Stimulated activated CD8-positive, alpha-beta memory T cell treated with anti-CD3 and anti-CD28 coated beads, Interleukin-7, amount 100 ng/mL, for 4 hours (primary cell): ENCODE data around the gene CTNNB1.
A peak's percentile ranks its signal among the peaks of the same experiment; 100 is the strongest.

ENCODE experiments used
- DNase-seq, 2 donors: peaks; one replicate each; pipeline ENCODE4 v3.0.0-alpha.2; 2020; ENCODE audit warnings: low read depth in 2 of 2

Gene CTNNB1

DNA sequence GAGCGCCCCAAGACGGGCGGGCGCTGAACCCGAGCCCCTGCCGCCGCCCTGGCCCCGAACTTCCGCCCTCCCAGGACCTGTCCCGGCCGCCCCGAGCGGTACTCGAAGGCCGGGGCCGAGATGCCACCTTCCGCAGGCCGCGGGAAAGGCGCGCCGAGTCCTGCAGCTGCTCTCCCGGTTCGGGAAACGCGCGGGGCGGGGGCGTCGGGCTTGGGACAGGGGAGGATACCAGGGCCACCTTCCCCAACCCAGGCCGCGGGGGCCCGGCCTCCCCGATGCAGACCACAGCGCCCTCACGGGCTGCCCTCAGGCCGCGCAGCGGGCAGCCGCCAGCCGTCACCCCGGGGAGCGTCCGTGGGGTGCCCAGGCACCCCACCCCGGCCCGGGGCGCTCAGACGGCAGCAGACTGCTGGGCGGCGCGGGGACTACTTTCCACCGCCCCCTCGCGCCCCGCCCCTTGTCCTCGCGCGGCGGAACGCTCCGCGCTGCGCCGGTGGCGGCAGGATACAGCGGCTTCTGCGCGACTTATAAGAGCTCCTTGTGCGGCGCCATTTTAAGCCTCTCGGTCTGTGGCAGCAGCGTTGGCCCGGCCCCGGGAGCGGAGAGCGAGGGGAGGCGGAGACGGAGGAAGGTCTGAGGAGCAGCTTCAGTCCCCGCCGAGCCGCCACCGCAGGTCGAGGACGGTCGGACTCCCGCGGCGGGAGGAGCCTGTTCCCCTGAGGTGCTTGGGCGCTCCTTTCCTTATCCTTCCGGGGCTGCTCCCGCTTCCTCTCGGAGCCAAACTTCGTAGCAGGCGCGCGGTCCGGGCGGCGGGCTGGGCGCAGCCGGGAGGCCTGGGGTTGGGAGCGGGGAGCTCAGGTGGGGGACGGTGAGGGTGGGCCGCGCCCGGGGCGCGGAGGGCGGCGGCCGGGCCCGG lies at the start of gene CTNNB1:
CTNNB1 (plus strand) TSS at position 556 of the 916 bp plus-strand sequence. CDS start 24,564 bp downstream, outside the sequence.
- peak; percentile 77 to 84 for DNase-seq

DNA sequence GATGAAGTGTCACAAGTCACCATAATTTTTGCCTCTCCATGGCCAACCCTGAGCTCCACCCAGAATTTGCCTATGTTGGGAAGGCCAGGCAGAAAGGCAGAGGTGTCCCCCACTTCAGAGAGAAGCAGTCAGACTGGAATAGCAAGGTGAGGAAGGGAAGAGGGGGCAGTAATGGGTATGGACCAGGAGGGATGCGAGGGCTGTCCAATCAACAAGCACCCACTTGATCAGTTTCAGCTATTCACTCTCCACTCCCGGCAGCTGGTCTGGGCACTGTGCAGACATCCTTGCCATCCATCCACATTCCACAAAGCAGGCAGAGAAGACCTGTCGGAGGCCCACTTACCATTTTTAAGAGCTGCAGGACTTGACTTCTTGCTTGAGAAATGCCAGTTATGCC lies 43.5 kb upstream of the CTNNB1 start:
- DNase-seq: no peak

DNA sequence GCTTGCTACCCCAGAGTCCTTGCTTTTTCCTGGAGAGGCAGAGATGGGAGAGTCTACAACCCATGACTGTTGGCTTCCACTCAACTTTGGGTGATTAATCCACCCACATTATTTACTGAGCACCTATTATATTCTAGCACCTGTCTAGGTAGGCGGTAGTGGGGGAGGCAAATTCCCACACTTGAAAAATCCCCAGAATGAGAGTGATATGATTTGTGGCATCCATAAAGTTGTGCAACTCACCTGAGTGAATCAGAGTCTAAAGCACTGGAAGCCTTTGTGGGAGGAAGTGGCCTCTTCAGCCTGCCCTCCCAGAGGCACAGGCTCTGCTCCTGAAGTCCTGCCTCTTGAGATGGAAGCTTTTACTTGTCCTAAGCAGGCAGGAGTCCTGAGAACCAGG lies 40.4 kb upstream of the CTNNB1 start:
- DNase-seq: no peak

DNA sequence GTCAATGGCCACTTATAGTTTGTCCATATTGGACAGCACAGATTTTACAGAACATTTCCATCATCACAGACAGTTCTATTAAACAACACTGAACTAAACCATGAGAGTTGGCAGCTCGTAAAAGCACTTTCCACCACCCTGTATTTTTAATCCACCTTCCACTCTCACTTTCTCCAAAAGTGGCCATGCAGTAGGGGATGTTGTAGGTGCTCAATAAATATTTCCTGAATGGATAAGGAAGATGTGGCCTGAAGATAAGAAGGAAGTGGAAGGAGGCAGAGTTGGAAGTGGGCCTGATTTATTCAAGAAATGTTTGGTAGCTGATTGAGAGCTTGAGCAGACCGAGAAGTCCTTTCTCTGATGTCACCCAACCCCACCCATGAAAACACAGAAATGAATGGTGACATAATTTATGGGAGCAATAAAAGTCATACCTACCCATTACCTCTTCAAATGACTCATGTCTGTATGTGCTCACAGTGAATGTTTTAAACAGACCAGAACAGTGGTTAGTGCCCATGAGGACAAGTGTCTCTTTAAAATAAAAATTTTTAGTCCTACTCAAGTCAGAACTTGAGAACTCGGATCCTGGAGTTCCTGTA lies 39.6 kb upstream of the CTNNB1 start:
- DNase-seq: no peak

DNA sequence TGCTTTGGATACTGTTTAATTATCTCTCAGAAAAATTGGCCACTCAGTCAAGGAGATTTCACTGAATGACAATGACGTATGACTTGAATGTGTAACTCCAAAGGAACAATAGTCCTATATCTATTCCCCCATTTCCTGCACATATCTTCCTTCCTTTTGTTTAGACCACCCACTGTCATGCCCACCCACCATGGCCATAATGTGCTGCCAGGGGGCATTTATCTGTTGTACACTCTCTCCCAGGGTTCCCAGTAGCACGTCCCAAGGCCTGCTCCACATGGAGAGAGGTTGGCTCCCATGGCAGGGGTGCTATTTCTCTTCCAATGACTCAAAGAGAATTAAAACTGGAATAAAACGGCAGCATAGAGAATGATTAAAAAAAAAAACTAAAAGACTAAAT lies 36.8 kb upstream of the CTNNB1 start:
- DNase-seq: no peak

DNA sequence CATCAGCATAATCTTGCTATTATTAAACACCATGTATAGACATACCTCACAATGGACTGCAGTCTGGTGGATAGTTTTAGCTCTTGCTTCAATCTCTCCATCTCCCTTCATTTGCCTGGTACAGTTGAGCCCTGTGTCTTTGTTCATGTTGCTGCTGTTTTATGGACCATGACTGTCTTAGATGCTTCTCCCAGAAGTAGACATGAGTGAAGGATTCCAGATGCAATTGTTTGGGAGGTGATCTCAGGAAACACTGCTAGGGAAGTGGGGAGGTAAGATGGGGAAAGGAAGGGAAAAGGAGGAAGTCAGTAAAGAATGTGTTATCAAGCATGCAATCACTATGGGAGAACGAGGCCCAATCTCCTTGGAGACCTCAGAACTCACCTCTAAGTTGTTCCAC lies 36.3 kb upstream of the CTNNB1 start:
- no peak for DNase-seq

DNA sequence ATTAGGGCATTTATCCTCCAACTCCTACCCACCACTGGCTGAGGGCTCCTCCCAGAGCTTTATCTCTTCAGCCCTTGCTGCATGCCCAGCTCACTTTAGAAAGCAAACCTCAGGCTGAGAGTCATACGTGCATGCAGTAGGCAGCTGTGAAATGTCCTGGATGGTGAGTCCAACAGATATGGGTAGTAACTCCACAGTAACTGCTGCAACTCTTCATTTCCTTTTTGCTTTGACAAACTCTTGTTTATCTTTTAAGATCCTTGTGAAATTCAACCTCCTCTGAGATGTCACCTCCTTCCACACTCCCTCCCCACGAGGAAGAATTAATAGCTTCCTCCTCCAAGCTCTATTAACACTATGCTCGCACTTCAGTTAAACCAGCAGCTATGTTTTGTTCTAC lies 35.9 kb upstream of the CTNNB1 start:
- DNase-seq: no peak

DNA sequence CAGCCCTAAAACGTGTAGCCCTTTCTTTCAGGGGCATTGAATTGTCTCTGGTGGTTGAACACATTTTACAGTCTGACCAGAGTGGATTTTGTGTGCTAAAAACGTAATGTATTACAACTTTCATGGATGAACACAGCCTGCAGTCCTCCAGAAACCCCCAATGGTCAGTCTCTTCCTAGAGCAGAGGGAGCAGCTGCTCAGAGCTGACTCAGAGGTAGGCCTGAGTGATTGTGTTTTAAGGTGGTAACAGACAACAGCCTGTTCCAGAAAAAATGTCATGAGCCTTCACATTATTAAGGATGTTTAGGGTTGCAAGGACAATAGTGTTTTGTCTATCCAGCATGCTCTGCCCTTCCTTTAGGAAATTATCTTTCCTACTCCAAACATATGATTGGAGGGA lies 34.5 kb upstream of the CTNNB1 start:
- no peak for DNase-seq

DNA sequence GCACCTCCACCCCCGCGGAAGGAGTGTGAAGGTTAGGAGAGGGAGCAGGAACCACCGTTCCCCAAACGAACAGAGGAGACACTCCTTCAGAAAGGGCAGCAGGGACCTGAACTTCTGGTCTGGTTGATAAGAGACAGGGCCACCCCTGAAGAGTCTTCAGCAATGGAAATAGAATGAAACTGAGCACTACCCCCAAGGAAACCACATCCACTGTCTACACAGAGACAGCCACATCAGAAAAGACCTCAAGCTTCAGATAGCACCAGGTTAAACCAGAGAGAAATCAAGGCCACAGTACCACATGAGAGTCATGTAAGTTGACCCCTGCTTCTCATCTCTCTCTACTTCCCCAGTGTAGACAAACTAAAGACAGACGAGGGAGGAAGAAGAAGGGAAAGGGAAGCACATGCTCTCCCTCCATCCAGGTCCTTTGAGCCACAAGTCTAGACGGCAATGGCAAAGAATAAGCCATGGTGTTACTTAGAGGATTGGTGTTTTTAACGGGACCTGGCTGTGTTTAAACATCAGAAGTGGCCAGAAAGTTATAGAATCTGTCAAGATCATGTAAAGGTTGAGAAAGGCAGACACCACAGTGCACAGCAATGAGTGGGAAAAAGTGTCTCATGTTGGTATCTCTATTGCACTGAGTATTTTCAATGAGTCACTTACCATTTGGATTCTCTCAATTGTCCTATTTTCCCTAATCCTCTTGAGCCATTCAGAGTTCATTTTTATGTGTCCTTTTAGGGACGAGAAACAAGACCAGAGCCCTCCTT lies 31.4 kb upstream of the CTNNB1 start:
- DNase-seq: no peak

DNA sequence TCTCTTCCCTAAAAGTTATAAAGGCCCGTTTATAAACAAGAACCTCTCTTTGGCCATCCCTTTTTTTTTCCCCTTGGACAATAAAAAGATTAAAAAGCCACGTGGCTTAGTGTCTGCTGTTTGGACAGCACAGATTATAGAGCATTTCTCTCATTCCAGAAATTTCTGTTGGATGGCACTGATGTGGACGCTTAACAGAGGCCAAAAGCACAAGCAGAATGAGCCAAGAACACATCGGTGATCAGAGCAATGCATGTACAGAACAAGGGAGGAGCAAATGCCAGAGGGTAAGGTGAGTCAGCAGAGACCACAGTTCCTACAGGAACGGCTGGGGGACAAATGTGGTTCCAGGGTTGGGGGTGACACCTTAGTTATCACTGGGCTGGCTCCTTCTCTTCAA lies 30.3 kb upstream of the CTNNB1 start:
- DNase-seq: no peak

DNA sequence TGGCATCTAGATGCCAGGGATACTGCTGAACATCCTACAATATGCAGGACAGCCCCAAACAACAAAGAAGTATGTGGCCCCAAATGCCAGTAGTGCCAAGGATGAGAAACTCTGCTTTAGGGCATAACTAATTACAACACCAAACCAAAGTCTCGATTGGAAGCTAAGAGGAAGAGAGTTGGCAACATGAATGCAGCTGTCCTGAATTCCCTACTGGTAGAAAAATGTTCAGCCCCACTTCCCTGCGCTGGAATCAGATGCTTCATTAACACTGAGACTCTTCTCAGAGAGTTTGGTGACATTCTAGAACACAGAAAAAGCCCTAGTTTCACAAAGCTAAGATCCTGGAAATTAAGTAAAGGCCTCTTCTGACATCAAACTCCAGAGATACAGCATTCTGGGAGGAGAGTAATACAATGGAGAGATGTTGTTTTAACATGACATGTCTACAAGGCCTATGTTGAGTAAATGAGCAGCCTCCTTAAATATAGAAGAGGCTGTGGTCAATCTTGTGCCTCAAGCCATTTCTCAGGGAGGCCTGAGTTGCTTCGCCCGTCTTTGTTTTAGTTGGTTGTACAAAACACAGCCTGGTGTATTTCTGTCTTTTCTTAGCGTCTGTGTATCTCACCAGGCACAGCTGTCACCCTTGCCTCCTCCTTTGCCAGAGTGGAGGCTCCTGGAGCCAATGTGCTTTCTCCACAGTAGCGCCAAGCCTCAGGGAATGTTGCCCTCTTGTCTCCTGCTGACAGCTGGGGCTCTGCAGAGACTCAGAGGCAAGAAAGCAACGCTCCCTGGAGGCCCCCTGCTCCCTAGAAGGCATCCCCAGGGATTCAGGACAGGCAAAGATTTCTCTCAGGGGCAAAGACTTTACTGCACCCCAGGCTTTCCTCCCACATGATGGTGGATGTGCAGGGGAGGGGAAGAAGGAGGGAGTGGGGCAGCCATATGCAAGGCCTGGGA lies 25.1 kb upstream of the CTNNB1 start:
- no peak for DNase-seq

DNA sequence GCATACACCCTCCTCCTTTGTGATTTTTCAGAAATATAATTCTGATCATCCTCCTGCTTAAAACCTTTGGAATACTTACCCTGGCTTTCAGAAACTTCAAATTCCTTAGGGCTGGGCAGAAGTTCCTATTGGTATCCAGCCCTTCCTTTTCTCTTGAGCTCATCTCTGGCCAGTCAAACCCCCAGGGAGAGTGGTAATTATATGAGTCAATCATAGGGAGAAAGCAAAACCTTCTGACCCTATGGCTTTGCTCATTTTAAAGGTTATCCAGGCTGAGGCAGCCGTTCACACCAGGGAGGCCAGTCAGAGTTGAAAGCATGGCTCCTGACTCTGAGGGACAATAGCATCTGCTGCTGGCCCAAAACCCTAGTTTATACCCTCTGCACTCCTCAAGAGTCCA lies 23.9 kb upstream of the CTNNB1 start:
- DNase-seq: no peak

DNA sequence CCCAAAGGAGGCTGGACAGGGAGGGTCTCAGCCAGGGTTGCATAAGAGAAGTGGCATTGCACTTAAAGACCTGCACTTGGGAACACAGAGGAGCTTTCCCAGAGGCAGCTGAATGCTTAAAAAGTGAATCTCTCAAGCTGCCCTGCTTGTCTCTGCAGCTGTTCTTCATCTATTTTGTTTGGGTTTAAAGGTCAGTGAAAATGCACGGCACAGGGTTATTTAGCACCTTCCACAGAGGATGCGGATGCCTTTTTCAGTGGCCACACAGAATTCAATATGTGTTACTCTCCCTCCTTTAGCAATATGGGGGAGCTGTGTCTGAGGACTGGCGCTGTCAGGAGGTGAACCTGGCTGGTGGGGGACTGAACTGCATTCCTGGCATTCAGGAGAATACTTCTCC lies 22.7 kb upstream of the CTNNB1 start:
- no peak for DNase-seq

DNA sequence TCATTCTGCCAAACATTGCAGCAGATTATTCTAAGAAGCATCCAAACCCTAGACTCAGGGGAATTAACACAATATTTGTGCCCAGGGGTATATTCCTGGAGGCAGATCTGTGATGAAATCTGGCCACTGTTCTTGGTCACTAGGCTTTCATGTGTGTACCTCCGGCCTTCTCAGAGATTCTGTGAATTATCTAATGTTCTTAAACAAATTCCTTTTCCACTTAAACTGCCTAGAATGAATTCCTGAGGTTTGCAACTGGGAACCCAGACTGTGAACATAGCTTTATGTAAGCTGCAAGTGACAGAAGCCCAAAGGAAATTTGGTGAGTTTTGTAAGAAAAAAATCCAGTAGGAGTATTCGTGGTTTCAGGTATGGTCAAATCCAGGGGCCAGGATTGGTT lies 20.7 kb upstream of the CTNNB1 start:
- DNase-seq: no peak

DNA sequence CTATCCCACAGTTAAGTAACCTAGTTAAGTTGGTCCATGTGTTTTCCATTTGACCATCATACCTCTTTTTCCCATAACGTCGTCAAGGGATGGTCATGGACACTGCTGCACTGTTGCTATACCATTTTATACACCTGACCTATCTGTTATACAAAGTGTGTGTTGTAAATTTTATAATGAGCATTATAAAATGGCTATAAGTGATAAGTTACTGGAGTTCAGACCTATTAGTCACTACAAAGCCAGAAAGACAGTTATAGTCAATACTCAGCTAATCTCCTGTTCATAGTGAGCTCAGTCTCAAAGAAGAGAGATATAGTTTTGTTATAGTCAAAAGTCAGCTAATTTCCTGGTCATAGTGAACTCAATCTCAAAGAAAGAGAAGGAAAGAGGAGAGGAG lies 18.9 kb upstream of the CTNNB1 start:
- no peak for DNase-seq

DNA sequence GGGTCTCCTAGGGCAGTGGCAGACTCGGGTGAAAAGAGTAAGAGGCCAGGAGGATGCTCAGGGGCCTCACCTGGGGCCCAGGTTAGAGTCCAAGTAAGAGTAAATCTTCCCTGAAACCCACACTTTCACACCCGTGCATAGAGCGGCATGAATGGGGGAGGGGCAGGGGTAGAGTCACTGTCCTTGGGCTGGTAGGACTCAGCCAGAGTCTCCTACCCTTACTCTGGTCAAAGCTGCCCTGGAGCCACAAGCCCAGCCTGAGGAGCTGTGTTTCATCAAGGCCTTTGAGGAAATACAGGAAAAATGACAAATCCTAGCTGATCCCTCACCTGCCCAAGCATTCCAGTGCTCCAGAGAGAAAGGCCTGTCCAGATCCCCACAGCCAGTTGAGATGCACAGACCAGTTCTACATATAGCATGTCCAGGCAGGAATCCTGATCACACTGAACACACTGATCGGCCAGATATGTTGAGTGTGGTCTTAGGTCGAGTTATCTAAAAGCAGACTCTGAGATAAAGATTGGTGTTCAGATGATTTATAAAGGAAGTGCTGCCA lies 16.7 kb upstream of the CTNNB1 start:
- DNase-seq: no peak

DNA sequence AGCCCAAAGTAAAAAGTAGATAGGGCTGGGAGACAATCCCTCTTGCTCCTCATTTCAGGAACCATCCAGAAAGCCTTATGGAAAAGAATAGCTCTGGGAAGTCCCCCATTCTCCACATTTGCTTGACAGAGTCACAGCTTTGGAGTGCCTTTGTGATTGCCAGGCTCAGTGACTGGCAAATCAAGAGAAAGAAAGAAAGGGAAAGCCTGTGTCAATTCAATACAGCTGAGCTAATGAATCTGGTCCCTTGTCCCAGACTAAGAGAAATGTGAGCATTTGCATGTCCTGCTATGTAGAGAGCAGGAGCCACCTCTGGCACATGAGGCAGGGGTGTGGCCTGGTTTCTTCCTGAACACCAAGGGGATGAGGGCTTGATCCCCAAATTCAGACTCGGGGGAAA lies 14.9 kb upstream of the CTNNB1 start:
- no peak for DNase-seq

DNA sequence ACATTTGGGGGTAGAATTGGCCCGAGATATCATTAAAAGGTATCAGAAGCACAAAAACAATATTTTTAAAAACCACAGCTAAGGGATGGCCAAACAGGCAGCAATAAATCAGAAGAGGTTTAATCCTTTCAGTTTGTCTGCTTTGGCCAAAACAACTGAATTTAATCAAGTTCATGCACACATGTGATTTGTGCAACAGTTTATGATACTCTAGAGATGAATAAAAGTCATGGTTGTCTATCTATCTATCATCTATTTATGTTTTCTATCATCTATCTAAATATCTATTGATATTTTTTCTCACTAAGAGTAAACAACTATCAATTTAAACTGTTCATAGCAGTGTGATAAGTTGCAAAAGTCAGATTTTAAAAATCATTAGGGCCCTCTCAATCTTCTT lies 13.0 kb upstream of the CTNNB1 start:
- DNase-seq: no peak

DNA sequence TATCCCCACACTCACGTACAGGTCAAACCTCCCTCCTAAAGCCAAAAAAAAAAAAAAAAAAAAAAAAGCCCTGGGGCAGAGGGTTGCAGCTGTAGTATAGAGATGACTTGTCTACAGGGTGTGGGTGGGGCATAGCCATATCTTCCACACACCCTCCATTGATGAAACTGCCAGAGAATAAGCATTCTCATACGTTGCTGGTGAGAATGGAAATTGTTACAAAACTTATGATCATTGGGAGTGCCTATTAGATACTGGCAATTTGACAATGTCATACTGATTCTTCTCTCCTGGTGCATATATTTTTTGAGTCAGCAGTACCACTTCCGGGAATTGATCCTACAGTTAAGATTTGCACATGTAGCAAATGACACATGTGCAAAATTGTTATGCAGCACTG lies 11.0 kb upstream of the CTNNB1 start:
- no peak for DNase-seq

DNA sequence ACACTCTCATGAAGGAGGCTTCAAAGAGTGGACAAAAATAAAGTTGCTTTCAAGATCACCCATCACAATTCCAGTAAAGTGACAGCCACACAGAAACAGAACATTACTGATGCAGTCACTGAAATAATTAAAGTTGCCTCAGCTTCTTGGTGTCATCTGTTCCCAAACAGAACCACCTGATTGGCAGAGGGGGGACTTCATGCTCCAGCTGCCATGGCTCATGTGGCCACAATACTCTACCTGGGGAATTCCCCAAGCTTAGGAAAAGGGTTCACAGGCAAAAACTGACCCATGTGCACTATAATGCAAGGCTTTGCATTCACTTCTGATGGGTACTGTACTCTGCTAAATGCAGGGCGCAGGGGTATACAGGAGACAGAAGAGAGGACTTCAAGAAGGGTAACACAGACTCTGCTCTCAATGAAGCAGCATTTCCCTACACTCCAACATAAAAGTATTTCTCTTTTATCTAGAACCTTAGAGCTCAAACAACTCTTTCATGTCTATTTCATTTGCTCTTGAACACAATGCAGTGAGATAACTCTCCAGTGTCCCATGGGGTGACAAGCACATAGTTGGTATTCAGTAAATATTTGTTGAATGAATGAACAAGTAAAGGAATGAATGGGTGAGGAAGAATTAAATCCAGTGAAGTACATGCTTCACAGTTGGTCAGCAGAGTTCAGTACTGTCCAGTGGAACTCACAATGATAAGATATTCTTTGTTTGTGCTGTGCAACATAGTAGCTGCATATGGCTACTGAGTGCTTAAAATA lies 8.6 kb upstream of the CTNNB1 start:
- DNase-seq: no peak
